ENCODE results near the gene BOC.
"Not testable (repeated sequence)": the region's sequence is repeated elsewhere in the genome, so short reads cannot be mapped to it uniquely, and the experiment has no call there.

GRCh38 chr3:113171675-113172300 lies 39.6 kb upstream of the BOC start:
- not testable (repeated sequence) for TF ChIP-seq CTCF, POLR2A (IDR thresholded peaks at IDR 0.05)
